Measurements from ENCODE around the gene AATF.

GRCh38 chr17:37082985-37083384, 134.2 kb downstream of the AATF start:
- no peak for TF ChIP-seq REST (IDR thresholded peaks at IDR 0.05)
- TF ChIP-seq BHLHE40 (IDR thresholded peaks at IDR 0.05; ENCODE audit: low read depth, low read length), result no peak
- TF ChIP-seq CTCF (IDR thresholded peaks at IDR 0.05), result no peak
